PC-9 (cell line): ENCODE results near the gene SFI1. TPM values are rescaled to one million over a fixed set of nuclear protein-coding genes. Genes with fewer than 3 reads are reported as not detected.
"Not testable (repeated sequence)": the region's sequence is repeated elsewhere in the genome, so short reads cannot be mapped to it uniquely, and the experiment has no call there.

Experiments used
- BruUV-seq: library from RNA; stranded (reverse); fragments of 400-500 nt; replicated peaks from 2 replicates; lab custom pipeline; 2021; lab: Mats Ljungman, UMichigan
- CTCF ChIA-PET: fragments of 300-600 bp; sonication (Branson Sonifier 250); formaldehyde crosslinking; loops from one replicate; lab custom pipeline; 2022; ENCODE audit warnings: antibody characterized with exemption; lab: Charles Lee
- POLR2A ChIA-PET: fragments of 300-600 bp; sonication (Branson Sonifier 250); formaldehyde crosslinking; loops from one replicate; lab custom pipeline; 2022; ENCODE audit warnings: antibody characterized with exemption; ENCODE audit not compliant: unreplicated experiment; lab: Charles Lee
- DNase-seq, 2 experiments: peaks; one replicate each; pipeline versions ENCODE4 v3.0.0 to v3.0.0-alpha.2; 2015 to 2022; ENCODE audit warnings: mixed read lengths in 1 of 2
- H2AFZ ChIP-seq: fragments of 200-600 bp; sonication (generic); 2 replicates; pipeline ENCODE4 v1.8.1; 2017; ENCODE audit warnings: antibody characterized with exemption
- H3F3A ChIP-seq: fragments of 200-600 bp; sonication (generic); 2 replicates; pipeline ENCODE4 v1.8.1; 2017; ENCODE audit warnings: antibody characterized with exemption, mild to moderate bottlenecking, low read depth; ENCODE audit not compliant: insufficient read depth
- H3K27ac ChIP-seq: fragments of 200-600 bp; sonication (generic); 2 replicates; pipeline ENCODE4 v1.6.1; 2016; ENCODE audit warnings: mixed run types
- H3K27me3 ChIP-seq: fragments of 200-600 bp; sonication (generic); 2 replicates; pipeline ENCODE4 v1.6.1; 2016; ENCODE audit warnings: low read depth, mixed run types; ENCODE audit not compliant: insufficient read depth
- H3K36me3 ChIP-seq: fragments of 200-600 bp; sonication (generic); 2 replicates; pipeline ENCODE4 v1.6.1; 2016; ENCODE audit warnings: low read depth, mixed run types
- H3K4me1 ChIP-seq: fragments of 200-600 bp; sonication (generic); replicated peaks from 2 replicates; pipeline ENCODE4 v1.6.1; 2016; ENCODE audit warnings: mixed run types; ENCODE audit not compliant: insufficient read depth
- H3K4me2 ChIP-seq: fragments of 200-600 bp; sonication (generic); 2 replicates; pipeline ENCODE4 v1.6.1; 2017; ENCODE audit warnings: mixed run types
- H3K4me3 ChIP-seq: fragments of 200-600 bp; sonication (generic); 2 replicates; pipeline ENCODE4 v1.6.1; 2016; ENCODE audit warnings: mixed run types
- H3K79me2 ChIP-seq: fragments of 200-600 bp; sonication (generic); 2 replicates; pipeline ENCODE4 v1.6.1; 2017; ENCODE audit warnings: low read depth, mixed run types
- H3K9me2 ChIP-seq: fragments of 200-600 bp; sonication (generic); 2 replicates; pipeline ENCODE4 v1.8.1; 2017; ENCODE audit warnings: mild to moderate bottlenecking; ENCODE audit not compliant: insufficient read depth
- H3K9me3 ChIP-seq: fragments of 200-600 bp; sonication (generic); 2 replicates; pipeline ENCODE4 v1.8.1; 2016; ENCODE audit warnings: low read depth; ENCODE audit not compliant: insufficient read depth
- H4K20me1 ChIP-seq: fragments of 200-600 bp; sonication (generic); 2 replicates; pipeline ENCODE4 v1.8.1; 2017; ENCODE audit not compliant: insufficient read depth
- CTCF ChIP-seq: fragments of 200-600 bp; sonication (generic); conservative IDR thresholded peaks from 2 replicates; pipeline ENCODE4 v1.6.1; 2017; ENCODE audit warnings: mixed run types, antibody characterized with exemption, mild to moderate bottlenecking, moderate library complexity
- EZH2 ChIP-seq: fragments of 200-600 bp; sonication (generic); IDR thresholded peaks from 2 replicates; pipeline ENCODE4 v1.8.0; 2017; ENCODE audit warnings: antibody characterized with exemption, low read depth
- intact Hi-C: fragments of 100-400 bp; cut with micrococcal nuclease; formaldehyde crosslinking; loops from one replicate; pipeline ENCODE4 v1.10.0; 2022; ENCODE audit not compliant: unreplicated experiment
- total RNA-seq: library from RNA; stranded (reverse); gene quantifications from 2 replicates; pipeline ENCODE4 v1.2.3, GENCODE V29; 2021

Gene SFI1
- total RNA-seq, 1 experiment from 2014 or later, result 57.9 TPM

GRCh38 chr22:31654408-31654807, 158.1 kb downstream of the SFI1 start:
- no TSS peak for BruUV-seq
- Histone ChIP-seq H3K27me3 (no peaks in the 10 kb centered on the region), H2AFZ (no peak overlapping the region), H3K79me2 (peaks cover 95% of the 10 kb centered on the region), H3K4me1 (peaks cover 51% of the 10 kb centered on the region), H3K4me3 (no peak overlapping the region), H4K20me1 (peaks cover 23% of the 10 kb centered on the region), H3K4me2 (no peak overlapping the region), H3K9me3 (no peaks in the 10 kb centered on the region), H3K9me2 (no peaks in the 10 kb centered on the region), H3K36me3 (0 out of 2 replicates have a peak, but pooled peaks cover 4% of the 10 kb centered on the region), H3F3A (peaks cover 25% of the 10 kb centered on the region), H3K27ac (0 out of 2 replicates have a peak overlapping the region, but pooled peaks have one; percentile 30)
- no peak for TF ChIP-seq CTCF
- no peak for TF ChIP-seq EZH2
- ChIA-PET POLR2A (no interaction called here), CTCF (no interaction called here)
- DNase-seq, result no peak
- intact Hi-C loops, result no loop called here

GRCh38 chr22:31659246-31659645, 162.9 kb downstream of the SFI1 start:
- Histone ChIP-seq H3K79me2 (peaks cover 74% of the 10 kb centered on the region), H4K20me1 (peaks cover 17% of the 10 kb centered on the region; the same call in 1 of the 2 replicates), H3K4me1 (peaks cover 32% of the 10 kb centered on the region), H2AFZ (no peak overlapping the region), H3K9me3 (no peaks in the 10 kb centered on the region), H3K9me2 (no peaks in the 10 kb centered on the region), H3K4me2 (no peak overlapping the region), H3K36me3 (no peaks in the 10 kb centered on the region), H3F3A (peaks cover 31% of the 10 kb centered on the region), H3K27ac (no peak overlapping the region), H3K4me3 (no peak overlapping the region), H3K27me3 (no peaks in the 10 kb centered on the region)
- intact Hi-C loops, result no loop called here
- DNase-seq, result no peak
- POLR2A ChIA-PET, result interaction anchor here (0.5 kb wide), 1 partner anchor 12 kb away, joined by 5 read pairs; no protein-coding TSS in a partner anchor
- no peak for TF ChIP-seq CTCF
- TF ChIP-seq EZH2, result no peak
- no TSS peak for BruUV-seq
- CTCF ChIA-PET, result no interaction called here

GRCh38 chr22:31660860-31661341, 164.6 kb downstream of the SFI1 start:
- Histone ChIP-seq H3K4me1 (peaks cover 28% of the 10 kb centered on the region), H3K79me2 (peaks cover 57% of the 10 kb centered on the region), H3F3A (peaks cover 29% of the 10 kb centered on the region), H4K20me1 (peaks cover 16% of the 10 kb centered on the region; the same call in 1 of the 2 replicates), H3K4me3 (peak overlapping the region; percentile 79), H3K27ac (peak overlapping the region; percentile 98), H3K4me2 (peak overlapping the region; percentile 94)
- H3K9me3 ChIP-seq, H2AFZ ChIP-seq, H3K27me3 ChIP-seq, H3K36me3 ChIP-seq, BruUV-seq, H3K9me2 ChIP-seq: not testable (repeated sequence)
- intact Hi-C loops, result loop anchor here (5.0 to 10.0 kb wide), 2 partner anchors 59 to 424 kb away; no protein-coding TSS in a partner anchor
- ChIA-PET POLR2A (interaction anchor here (0.6 to 0.7 kb wide), 4 partner anchors 9 to 788 kb away, joined by 3 to 10 read pairs (median 6); no protein-coding TSS in a partner anchor), CTCF (interaction anchor here (1.6 kb wide), 1 partner anchor 14 kb away, joined by 4 read pairs; no protein-coding TSS in a partner anchor)
- DNase-seq, result peak; percentile 67 to 88
